HG02840 (cell line): ENCODE measurements around the gene IGSF11.
"Not testable (repeated sequence)": the region's sequence is repeated elsewhere in the genome, so short reads cannot be mapped to it uniquely, and the experiment has no call there.

ENCODE experiments used
- ATAC-seq: cut with Tn5 transposase; IDR thresholded peaks from one replicate; pipeline ENCODE4 v1.9.1; 2021; ENCODE audit warnings: mild to moderate bottlenecking, moderate library complexity, moderate number of reproducible peaks; ENCODE audit not compliant: unreplicated experiment, low FRiP score

IGSF11 gene

GRCh38 chr3:118991775-118992174 is 42.9 kb downstream of the IGSF11 start:
- no peak for ATAC-seq

- ATAC-seq, result no peak
These were observed 43.7 kb downstream of the IGSF11 start for GRCh38 chr3:118990823-118991560.

- ATAC-seq, result no peak
These were observed 46.2 kb downstream of the IGSF11 start for GRCh38 chr3:118988198-118989130.

- ATAC-seq, result no peak
These were observed 47.2 kb downstream of the IGSF11 start for GRCh38 chr3:118987477-118987876.

GRCh38 chr3:118986734-118987133 is 47.9 kb downstream of the IGSF11 start:
- ATAC-seq, result no peak

GRCh38 chr3:118984699-118985098 is 49.9 kb downstream of the IGSF11 start:
- no peak for ATAC-seq

GRCh38 chr3:118981494-118982134 is 53.0 kb downstream of the IGSF11 start:
- no peak for ATAC-seq

GRCh38 chr3:118980832-118981231 is 53.8 kb downstream of the IGSF11 start:
- ATAC-seq, result no peak

GRCh38 chr3:118978393-118978758 is 56.3 kb downstream of the IGSF11 start:
- ATAC-seq, result no peak

GRCh38 chr3:118977671-118978392 is 56.8 kb downstream of the IGSF11 start:
- no peak for ATAC-seq

GRCh38 chr3:118977118-118977517 is 57.5 kb downstream of the IGSF11 start:
- no peak for ATAC-seq

GRCh38 chr3:118975476-118975875 is 59.2 kb downstream of the IGSF11 start:
- ATAC-seq, result not testable (repeated sequence)

- no peak for ATAC-seq
These were observed 60.1 kb downstream of the IGSF11 start for GRCh38 chr3:118974356-118975097.

- no peak for ATAC-seq
These were observed 61.6 kb downstream of the IGSF11 start for GRCh38 chr3:118973050-118973449.

- ATAC-seq, result no peak
These were observed 63.8 kb downstream of the IGSF11 start for GRCh38 chr3:118970819-118971218.

GRCh38 chr3:118968640-118969039 is 66.0 kb downstream of the IGSF11 start:
- no peak for ATAC-seq

- no peak for ATAC-seq
These were observed 66.5 kb downstream of the IGSF11 start for GRCh38 chr3:118968111-118968510.

- ATAC-seq, result no peak
These were observed 67.9 kb downstream of the IGSF11 start for GRCh38 chr3:118966700-118967099.

GRCh38 chr3:118963711-118964110 is 70.9 kb downstream of the IGSF11 start:
- ATAC-seq, result no peak
